ENCODE data around the gene ZFTA.

Gene ZFTA

GRCh38 chr11:63736864-63737263, 31.7 kb downstream of the ZFTA start:
- no peak for TF ChIP-seq CTCF (IDR thresholded peaks at IDR 0.05; ENCODE audit: low read depth, low read length, missing control alignments)
- DNase-seq (ENCODE audit: low read depth) = no peak
- no peak overlapping the region for H3K4me3 ChIP-seq (ENCODE audit: low read depth, low read length)
- in situ Hi-C loops (cut with HindIII; ENCODE audit: low sequenced_read_pairs) = no loop called here

- H3K4me3 ChIP-seq (ENCODE audit: low read depth, low read length) = no peak overlapping the region
- in situ Hi-C loops (cut with HindIII; ENCODE audit: low sequenced_read_pairs) = no loop called here
- no peak for TF ChIP-seq CTCF (IDR thresholded peaks at IDR 0.05; ENCODE audit: low read depth, low read length, missing control alignments)
- DNase-seq (ENCODE audit: low read depth) = no peak
These were observed 39.2 kb downstream of the ZFTA start for GRCh38 chr11:63729326-63729725.

- no peak overlapping the region for H3K4me3 ChIP-seq (ENCODE audit: low read depth, low read length)
- no peak for DNase-seq (ENCODE audit: low read depth)
- no peak for TF ChIP-seq CTCF (IDR thresholded peaks at IDR 0.05; ENCODE audit: low read depth, low read length, missing control alignments)
- in situ Hi-C loops (cut with HindIII; ENCODE audit: low sequenced_read_pairs) = no loop called here
These were observed 48.0 kb downstream of the ZFTA start for GRCh38 chr11:63720611-63721010.

- in situ Hi-C loops (cut with HindIII; ENCODE audit: low sequenced_read_pairs) = loop anchor here (5.0 kb wide), 1 partner anchor 58 kb away; no protein-coding TSS in a partner anchor
- no peak for TF ChIP-seq CTCF (IDR thresholded peaks at IDR 0.05; ENCODE audit: low read depth, low read length, missing control alignments)
- DNase-seq (ENCODE audit: low read depth) = peak; percentile 23
- no peak overlapping the region for H3K4me3 ChIP-seq (ENCODE audit: low read depth, low read length)
These were observed 48.6 kb downstream of the ZFTA start for GRCh38 chr11:63719987-63720386.

- no peak for DNase-seq (ENCODE audit: low read depth)
- TF ChIP-seq CTCF (IDR thresholded peaks at IDR 0.05; ENCODE audit: low read depth, low read length, missing control alignments) = no peak
- H3K4me3 ChIP-seq (ENCODE audit: low read depth, low read length) = no peak overlapping the region
- in situ Hi-C loops (cut with HindIII; ENCODE audit: low sequenced_read_pairs) = loop anchor here (5.0 kb wide), 1 partner anchor 57 kb away; no protein-coding TSS in a partner anchor
These were observed 49.6 kb downstream of the ZFTA start for GRCh38 chr11:63719001-63719400.

Data from astrocyte of the cerebellum (primary cell).